Activated T-cell treated with anti-CD3 and anti-CD28 coated beads, Interleukin-2, amount 50 U/mL, for 1 hour (primary cell): ENCODE results near the gene BCL11B.

Experiments
- DNase-seq: peaks from one replicate; pipeline ENCODE4 v3.0.0-alpha.2; 2020

Gene BCL11B

DNA sequence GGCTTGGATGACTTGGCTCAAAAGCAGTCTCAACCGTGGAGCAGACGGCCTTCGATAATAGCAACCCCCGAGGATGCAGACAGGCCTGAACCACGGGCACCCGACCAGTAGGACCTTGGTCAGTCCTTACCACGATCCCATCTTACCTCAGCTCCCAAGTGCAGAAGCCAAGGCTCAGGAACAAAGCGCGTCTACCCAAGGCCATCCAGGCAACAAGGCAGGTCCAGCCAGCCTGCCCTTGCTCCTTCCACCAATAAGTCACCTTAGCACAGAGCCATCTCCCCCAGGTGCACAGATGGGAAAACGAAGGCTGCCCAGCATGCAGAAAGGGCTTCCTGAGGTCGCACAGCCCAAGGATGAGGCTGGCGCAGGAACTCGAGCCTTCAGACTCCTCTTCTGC is 77.3 kb downstream of the BCL11B start:
- DNase-seq, result no peak

DNA sequence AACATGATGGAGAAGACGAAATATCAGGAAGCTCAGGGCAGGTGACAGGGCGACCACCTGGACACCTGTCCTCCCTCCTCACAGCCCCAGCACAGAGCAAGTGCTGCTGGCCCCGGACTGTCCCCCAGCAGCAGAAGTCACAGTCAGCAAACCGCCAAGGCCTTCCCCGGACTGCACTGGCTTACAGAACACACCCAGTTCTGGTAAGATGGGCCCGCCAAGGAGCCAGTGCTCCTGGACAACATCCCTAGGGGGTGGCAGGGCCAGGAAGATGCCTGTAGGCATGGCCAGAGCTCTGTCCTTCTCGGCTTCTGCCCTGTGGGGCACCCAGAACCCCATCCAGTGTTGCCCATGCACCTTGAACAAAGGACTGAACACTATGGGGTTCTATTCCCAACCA is 77.9 kb downstream of the BCL11B start:
- no peak for DNase-seq

DNA sequence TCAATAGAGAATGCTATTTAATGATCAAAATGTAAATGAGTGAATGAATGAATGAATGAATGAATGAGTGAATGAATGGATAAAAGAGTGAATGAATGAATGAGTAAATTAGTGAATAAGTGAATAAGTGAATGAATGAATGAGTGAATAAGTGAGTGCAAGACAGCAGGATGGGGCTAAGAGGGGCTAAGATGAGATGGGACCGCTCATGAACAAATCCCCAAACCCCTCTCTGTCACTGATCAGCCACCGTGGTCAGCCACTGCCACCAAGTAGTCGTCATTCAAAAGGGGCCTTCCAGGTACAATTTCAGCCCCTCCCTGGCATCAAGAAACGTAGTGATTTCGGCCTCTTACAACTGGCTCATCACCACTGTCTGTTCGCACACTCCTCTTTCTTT is 79.2 kb downstream of the BCL11B start:
- no peak for DNase-seq

DNA sequence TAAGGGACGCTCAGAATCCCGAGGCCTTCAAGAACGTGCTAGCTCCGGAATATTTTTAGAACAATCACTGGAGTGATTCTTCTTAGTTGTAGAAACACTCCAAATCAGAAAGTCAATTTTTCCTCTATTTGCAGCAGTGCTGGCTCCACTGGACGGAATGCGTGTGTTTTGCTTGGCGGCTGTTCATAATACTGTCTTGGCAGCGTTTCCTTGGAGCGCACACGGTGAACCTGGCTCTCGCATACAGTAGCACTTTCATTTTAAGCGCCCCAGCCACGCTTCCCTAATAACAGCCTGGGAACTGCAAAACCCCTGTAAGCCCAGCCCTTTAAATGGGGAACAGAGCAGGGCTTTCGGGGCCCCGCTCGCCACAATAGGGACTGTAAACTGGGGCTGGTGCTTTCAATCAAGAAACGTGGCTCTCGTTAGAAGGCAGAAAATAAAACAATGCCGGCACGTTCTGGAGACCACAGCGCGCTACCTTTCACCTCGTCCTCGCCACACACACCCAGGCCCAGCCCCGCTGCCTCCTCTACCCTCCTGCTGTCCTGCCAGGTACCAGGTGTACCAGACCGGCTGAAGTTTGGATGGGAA is 79.9 kb downstream of the BCL11B start:
- no peak for DNase-seq

DNA sequence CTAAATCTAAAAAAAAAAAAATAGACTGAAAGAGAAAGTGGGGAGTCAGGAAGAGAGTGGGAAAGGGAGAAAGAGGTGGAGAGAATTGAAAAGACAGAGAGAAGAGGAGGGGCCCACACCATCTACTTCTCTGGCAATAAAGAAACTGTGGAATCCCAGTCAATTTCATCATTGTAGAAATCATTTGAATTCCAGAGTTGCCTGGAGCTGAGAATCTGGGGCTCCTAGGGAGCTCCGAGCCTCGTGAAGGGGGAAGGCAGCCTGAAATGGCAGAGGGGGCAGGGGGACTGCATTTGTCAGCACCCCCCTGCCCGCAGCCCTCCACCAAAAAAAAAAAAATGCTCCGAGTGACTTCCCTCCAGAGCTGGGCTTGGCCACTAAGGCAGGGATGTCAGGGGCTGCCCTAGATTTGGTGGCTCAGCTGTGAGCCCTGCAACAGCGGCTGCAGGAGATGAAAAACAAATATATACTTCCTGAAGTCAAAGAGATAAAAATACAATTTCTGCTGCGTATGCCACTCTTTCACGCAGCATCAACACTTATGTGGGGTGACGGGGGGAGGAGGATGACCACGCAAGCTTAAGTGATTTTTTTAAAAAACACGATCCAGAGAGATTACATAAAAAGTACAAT is 80.5 kb downstream of the BCL11B start:
- DNase-seq, result no peak

DNA sequence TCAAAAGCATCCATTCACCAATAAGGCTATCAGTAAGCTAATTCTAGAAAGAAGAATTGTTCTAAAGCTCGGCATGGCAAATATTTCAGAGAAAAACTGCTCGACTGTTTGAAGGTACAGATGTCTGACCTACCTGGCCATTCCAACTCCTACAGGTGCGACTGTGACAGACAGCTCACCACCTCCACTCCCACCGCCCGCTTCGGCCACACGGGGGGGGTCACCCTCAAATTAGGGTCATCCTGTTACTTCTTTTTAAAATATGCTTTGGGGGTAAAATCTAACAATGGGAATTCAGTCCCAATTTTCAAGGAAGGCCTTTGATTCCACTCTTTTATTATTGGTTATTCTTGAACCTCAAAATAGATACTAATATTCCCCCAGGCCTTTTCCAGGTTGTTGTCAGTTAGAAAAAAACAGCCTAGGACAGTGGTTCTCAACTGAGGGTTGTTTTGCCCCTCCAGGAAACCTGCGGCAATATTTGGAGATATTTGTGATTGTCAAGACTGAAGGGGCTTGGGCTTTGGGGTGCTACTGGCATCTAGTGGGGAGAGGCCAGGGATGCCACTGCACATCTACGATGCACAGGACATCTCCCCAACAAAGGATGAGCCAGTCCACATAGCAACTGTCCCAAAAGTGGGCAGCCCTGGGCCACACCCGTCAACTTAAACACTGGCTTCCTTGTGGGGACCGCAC is 81.2 kb downstream of the BCL11B start:
- peak; percentile 59 for DNase-seq

DNA sequence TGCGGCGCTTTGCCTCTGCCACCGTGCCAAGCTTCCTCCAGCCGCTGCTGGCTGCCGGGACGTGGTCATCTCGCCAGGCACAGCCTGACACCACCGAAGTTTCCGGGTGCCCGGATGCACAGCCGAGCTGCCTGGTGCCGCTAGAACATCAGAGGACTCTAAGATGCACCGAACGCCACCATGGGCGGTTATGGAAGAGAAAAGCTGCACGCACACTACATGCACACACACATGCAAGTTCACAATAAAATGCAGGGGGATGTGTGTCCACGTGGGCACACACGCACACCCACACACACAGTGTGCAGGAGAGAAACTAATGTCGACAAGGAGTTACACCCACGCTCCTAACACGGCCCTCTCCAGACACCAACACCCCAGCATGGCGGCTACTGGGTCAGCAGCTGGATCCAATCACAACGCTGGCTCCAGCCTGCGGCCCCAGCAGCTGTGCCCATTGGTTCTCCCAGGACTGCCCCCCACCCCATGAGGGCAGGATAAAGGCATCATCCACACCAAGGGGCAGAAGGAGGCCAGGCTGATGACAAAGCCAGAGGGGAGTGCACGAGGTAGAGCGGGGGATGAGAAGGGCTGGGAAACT is 82.7 kb downstream of the BCL11B start:
- DNase-seq, result peak; percentile 57

DNA sequence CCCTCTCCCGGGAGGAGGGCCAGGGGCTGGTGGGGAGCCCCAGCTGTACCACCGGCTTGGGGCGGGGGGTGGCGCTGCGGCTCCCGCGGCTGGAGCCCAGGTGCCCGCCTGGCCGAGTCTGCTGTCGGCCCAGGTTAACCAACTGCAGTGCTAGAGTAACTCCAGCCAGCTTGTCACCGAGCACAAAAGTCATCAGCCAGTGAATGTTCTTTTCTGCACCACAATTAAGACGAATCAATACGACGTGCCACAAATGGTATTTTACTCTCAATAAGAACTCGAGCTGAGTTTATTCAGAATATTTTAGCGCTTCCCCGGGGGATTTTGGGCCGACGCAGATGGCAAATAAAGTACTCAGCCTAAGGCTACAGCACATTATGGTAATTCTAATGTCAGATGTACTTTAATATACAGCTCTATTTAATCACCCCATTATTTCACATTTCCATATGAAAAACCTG is 83.2 kb downstream of the BCL11B start:
- peak; percentile 68 for DNase-seq

DNA sequence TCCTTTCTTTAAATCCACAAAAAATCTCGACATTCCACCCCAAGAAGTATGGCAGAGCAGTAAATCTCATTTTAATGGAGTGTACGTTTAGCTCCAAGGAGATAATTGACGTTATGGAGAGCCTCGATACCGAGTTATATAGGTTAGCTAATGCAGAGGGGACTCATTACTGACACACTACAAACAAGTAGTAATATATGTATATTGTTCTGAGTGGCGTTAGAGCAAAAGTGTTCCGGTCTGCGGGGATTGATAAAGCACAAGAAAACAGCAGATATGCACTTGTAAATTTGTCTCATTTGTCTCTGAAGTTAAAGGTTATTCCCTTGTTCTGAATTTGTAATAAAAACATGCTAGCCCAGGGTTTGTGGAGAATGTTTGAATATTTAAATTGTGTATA is 84.1 kb downstream of the BCL11B start:
- no peak for DNase-seq

DNA sequence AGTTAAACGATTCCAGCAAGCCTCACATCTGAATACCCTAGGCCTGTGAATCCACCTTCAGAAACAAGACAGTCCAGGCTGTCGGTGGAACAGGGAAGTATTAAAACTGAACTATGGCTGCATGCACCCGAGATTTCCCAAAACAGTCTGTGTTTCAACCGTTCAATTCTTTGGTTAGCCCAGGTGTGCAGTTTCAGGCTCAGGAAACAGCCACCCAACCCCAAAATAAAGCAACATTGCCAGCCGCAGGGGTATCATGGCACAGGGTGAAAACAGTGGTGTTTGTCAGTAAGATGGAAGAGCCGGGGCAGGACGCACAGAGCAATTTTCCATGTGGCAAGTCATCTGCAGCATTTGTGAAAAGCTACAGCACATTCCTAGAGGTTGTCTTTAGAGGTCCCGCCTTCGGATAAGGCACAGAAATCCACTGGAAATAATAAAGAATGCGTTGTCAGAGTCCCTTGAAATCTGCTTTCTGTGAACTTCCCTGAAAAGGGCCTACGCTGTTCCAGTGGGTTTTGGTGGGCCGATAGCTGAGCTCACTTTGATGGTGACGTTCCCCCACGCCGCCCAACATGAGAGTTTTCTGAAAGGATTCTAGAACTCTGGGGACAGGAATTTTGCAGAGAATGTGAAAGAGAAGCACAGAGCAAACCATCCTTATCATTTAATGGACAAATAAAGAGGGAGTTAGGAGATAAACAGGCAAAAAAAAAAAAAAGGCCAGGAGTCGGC is 84.9 kb downstream of the BCL11B start:
- DNase-seq, result peak; percentile 44

DNA sequence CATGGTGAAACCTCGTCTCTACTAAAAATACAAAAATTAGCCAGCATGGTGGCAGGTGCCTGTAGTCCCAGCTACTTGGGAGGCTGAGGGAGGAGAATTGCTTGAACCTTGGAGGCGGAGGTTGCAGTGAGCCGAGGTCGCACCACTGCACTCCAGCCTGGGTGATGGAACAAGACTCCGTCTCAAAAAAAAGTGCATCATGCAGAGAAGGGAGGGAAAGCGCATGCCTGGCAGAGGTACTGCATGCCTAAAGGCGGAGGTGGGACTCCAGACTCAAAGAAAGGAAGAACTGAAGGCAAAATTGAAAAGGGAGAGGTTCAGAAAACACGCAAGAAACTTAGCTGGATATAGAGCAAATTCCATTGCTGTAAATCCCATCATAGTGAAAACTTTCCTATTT is 85.7 kb downstream of the BCL11B start:
- DNase-seq, result peak; percentile 25

DNA sequence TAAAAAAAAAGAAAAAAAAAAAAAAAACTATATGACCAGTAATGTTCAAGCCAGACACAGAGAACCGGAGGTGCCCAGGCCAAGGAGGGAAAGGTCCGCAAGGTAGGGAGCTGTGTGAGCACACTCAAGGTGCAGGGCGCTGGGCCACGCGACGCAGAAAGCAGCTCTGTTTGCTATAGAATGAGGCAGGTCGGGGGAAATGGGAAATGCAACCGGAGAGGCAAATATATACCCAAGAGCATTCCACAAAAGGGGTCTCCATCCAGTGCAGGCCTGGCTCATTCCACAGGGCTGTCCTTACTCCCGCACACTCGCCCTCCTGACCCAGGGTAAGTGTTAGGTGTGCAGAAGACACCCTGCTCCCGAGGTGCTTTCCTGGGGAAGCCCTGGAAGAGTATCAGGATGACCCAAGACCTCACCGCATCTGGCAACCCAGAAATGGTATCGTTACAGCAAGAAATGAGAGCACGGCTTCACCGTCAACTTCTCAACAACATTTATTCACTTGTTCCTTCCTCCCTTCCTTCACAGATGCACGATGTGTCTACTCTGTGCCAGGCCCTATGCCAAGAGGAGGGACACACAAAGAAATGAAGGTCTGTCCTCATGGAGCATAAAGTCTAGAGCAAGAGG is 86.4 kb downstream of the BCL11B start:
- DNase-seq, result peak; percentile 31

DNA sequence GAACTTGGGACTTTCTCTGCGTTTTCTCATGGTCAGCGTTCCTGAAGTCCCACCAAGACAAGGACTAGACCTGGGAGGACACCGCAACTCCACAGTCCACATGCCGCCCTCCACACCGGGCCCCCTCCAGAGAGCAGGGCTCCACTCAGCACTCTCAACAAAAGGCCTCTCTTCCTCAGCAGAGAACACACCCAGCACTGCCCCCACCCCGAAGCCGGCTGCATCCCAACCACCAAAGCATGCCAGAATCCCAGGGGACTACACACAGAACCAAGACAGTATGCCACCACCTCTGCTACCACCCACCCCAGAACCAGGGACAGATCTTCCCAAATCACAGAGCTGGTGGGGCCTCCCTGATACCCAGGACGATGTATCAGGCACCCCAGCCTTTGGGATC is 88.3 kb downstream of the BCL11B start:
- DNase-seq, result peak; percentile 24

DNA sequence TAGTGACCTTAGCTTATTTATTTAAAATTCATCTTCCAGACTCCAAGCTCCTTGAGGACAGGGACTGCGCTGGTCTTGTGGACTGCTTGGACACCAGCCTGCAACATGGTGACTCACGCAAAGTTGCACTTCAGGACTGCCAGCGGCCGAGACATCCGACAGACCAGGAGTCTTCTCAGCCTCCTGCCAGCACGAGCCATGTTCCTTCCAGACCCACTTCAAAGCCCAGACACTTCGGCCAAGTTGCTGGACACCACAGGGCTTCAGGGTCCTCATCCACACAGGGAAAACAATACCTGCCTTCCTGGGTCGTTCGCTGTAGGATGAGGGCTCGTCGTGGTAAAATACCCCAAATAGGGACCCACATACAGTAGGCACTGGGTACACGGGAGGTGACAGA is 88.7 kb downstream of the BCL11B start:
- peak; percentile 24 for DNase-seq

DNA sequence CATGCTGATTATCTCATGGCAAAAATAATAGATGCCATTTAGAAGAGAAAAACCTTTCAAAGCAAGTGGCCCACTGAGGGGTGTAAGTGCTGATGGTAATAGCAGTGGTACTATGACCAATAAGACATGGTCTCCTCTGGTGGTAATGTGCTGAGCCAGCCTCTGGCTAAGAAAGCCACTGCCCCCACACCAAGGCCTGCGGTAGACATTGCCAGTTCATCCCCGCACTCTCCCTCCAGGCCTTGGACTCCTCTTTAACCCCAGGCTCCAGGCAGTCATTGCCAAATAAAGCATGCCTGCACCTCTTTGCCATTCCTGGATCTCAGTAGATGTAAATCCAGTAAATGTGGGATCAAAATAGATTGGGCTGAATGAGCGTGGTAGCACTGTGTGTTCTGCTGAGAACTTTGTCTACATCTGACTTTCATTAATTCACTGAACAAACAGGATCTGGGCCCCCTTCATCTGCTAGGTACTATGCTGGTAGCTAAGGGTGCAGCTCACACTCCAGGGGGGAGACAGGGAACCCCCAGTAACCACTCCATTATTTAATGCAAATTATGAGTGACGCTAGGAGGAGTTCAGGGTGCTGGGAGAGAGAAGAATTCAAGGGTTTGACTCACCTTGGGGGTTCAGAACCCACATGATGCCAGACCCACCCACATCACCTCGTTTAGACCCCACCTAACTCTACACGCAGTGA is 89.3 kb downstream of the BCL11B start:
- DNase-seq, result no peak

DNA sequence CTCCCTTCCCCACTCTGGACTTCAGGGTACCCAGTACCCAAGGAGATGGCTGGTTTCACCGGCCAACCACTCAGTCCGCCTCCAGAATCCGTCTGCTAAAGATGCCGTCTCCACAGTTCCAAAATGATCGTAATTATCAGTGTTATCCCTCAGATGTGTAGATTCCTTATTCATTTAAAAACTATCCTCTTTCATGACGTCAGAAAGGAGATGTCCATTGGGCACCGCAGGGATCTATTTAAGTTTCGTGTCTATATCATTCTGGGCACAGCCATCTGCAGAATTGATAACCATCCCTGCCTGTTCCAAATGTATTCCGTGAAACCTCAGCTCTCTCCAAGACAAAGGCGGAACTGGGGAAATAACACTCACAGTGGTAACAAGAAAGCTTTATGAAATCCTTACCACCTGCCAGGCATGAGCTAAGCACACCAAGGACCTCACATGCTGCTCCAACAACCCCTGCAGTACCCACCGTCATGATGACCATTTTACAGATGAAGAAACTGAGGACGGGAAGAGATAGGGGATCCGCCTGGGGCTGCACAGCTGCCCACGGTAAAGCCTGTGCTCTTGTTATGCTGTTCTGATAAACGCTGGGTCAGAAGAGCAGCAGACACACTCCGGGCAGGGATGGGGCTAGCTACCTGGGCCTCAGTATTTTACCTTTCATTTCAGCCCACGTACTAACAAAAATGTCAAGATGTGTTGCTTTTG is 90.0 kb downstream of the BCL11B start:
- no peak for DNase-seq

DNA sequence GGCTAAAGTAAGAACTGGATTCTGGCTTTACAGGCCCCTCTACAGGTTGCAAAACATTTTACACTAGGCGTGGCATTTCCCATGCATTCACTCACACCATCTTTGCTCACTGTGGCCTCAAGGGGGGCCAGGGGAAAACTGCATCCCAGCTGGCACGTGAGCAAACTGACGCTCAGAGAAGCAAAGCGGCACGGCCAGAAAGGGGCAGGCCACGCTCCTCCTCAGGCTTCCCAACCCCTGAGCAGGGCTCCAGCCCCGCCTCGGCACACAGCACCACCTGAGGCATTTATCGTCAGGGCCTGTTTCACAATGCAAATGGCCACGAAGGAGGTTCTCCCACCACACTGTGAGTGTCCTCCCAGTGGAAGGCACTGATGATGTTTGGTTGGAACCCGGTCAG is 90.8 kb downstream of the BCL11B start:
- DNase-seq, result no peak

DNA sequence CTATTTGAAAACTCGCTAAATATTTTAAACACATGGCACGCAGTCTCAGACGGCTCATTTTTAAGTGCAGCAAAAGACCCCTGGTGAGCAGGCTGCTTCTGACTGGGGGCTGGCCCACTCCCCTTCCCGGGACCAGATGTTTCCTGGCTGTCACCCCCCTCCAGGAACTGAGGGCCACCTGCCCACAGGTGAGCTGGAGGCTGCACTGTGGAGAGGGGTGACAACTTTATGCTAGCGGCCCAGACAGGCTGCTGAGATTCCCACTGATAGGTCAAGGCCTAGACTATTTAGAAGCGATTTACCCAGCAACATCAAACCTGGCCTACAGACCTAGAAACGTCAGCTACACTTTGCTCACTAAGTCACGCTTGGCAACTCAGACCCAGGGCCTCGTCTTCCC is 92.1 kb downstream of the BCL11B start:
- DNase-seq, result no peak

DNA sequence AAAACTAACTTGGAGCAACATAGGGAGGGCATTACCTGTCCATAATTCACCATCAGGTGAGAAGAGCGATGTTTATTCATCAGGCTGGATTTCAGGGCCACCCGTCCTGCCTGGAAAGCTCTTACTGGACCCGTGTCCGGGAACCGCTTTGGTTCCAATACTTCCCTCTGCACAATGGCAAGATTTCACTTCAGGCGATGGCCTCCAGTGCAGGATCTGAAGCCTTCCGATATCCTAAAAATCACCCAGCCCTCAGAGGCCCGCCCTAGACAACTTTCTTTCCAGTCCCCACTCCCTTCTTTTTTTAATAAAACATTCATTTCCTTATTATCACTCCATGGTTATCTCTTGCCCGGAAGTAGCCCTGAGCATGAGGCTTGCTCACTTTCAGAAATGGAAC is 92.5 kb downstream of the BCL11B start:
- no peak for DNase-seq

DNA sequence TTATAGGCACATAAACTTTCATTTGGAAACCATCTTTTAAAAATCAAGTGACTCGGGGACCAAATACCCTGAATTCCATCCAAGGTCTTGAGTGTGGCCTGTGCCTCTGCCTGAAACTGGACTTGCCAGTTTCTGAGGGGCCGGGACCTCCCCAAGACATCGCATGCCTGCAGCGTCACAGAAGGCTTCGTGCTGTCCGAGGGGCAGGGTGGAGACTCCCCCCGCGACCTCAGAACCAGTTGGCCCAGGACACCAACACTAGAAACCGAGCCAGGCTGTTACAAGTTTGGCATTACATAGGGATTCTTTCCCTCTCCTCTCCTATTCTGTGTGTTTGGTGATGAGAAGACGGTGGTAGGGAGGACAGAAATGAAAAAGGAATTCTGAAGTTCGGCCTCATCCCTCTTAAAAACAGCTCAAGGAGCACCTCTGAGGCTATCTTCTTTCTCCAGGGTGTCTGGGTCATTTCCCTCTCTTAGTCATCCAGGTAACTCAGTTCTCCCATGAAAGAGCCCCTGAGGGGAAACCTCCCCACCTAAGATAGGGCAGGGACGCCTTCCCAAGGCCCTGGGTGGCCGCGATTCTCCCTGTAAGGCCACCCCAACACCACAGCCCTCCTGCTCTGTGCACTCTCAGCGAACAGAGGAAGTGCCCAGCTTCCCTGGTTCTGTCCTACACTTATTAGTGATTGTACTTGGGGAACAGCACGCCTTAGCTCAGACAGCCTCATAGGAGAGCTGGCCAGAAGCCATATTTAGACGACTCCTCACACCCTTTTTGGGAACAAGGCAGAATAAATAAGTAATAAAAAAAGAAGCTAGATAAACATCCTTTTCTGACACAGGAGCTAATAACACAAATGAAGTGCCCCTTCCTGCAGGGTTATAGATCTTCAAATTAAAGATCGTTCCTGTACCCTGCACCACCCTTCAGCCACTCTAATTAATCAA is 93.8 kb downstream of the BCL11B start:
- no peak for DNase-seq
